HCT116 (cell line): ENCODE measurements around the gene GUCA2B. TPM values are rescaled to one million over a fixed set of nuclear protein-coding genes. Genes with fewer than 3 reads are reported as not detected.

Experiments
- ATAC-seq: fragments of 200-7000 bp; cut with Tn5 transposase; 2 replicates; pipeline ENCODE4 v1.9.1; 2020; ENCODE audit warnings: mild to moderate bottlenecking, moderate library complexity
- BruUV-seq: library from RNA; stranded (reverse); fragments of 400-500 nt; replicated peaks from 2 replicates; lab custom pipeline; 2021; lab: Mats Ljungman, UMichigan
- CTCF ChIA-PET: fragments of 300-600 bp; sonication (Branson Sonifier 250); formaldehyde crosslinking; loops from one replicate; lab custom pipeline; 2021; ENCODE audit warnings: antibody characterized with exemption; lab: Charles Lee
- POLR2A ChIA-PET: fragments of 300-600, 350-600 bp; sonication (Branson Sonifier 250); formaldehyde crosslinking; loops from one replicate; lab custom pipeline; 2021; ENCODE audit warnings: antibody characterized with exemption; lab: Charles Lee
- RAD21 ChIA-PET, 2 experiments: fragments of 300-600 bp; sonication (Branson Sonifier 250); formaldehyde crosslinking; loops; one replicate each; lab custom pipeline; 2023; ENCODE audit warnings: low total read pairs in 2 of 2; ENCODE audit not compliant: uncharacterized antibody in 2 of 2, unreplicated experiment in 2 of 2, low non-redundant PET in 1 of 2; lab: Charles Lee
- DNase-seq: peaks from one replicate; pipeline ENCODE4 v3.0.0-alpha.2; 2010; ENCODE audit warnings: low read depth, low spot score
- H2AFZ ChIP-seq: fragments of 200-600 bp; shearing (Covaris generic), sonication (generic); 2 replicates; pipeline ENCODE4 v1.6.1; 2017; ENCODE audit warnings: low read depth, mixed run types, mixed read lengths, antibody characterized with exemption, low read length; ENCODE audit not compliant: poor library complexity, severe bottlenecking
- H3K27ac ChIP-seq: 2 replicates; pipeline ENCODE4 v1.5.1; 2012; ENCODE audit warnings: low read depth, low read length
- H3K27me3 ChIP-seq: fragments of 200-600 bp; sonication (generic); 2 replicates; pipeline ENCODE4 v1.6.1; 2016; ENCODE audit warnings: mixed run types, low read length, mixed read lengths; ENCODE audit not compliant: insufficient read depth
- H3K36me3 ChIP-seq, 2 experiments: fragments of 200-500 bp in 1 of 2; fragments of 200-600 bp in 1 of 2; sonication (Bioruptor generic) in 1 of 2; sonication (generic) in 1 of 2; 2 replicates each; pipeline versions ENCODE4 v1.5.1 to v1.6.1; 2014 to 2016; ENCODE audit warnings: low read length in 2 of 2, inconsistent platforms in 1 of 2, mixed read lengths in 1 of 2, mixed run types in 1 of 2; ENCODE audit not compliant: insufficient read depth in 2 of 2, control insufficient read depth in 1 of 2
- H3K4me1 ChIP-seq, 2 experiments: fragments of 200-600 bp in 1 of 2; sonication (generic) in 1 of 2; 2 replicates each; pipeline versions ENCODE4 v1.5.1 to v1.6.1; 2012 to 2017; ENCODE audit warnings: low read length in 2 of 2, inconsistent platforms in 1 of 2, mild to moderate bottlenecking in 1 of 2, mixed read lengths in 1 of 2, mixed run types in 1 of 2, moderate library complexity in 1 of 2; ENCODE audit not compliant: insufficient read depth in 2 of 2, control insufficient read depth in 1 of 2
- H3K4me2 ChIP-seq: fragments of 200-600 bp; sonication (generic); 2 replicates; pipeline ENCODE4 v1.6.1; 2017; ENCODE audit warnings: mixed run types, low read length, mixed read lengths
- H3K4me3 ChIP-seq, 2 experiments: fragments of 200-600 bp in 1 of 2; sonication (generic) in 1 of 2; replicated peaks in 1 of 2; 2 replicates each; pipeline ENCODE4 v1.5.1; 2011 to 2016; ENCODE audit warnings: low read length in 2 of 2, control low read depth in 1 of 2, low read depth in 1 of 2, mild to moderate bottlenecking in 1 of 2, mixed read lengths in 1 of 2, mixed run types in 1 of 2
- H3K79me2 ChIP-seq: fragments of 200-600 bp; sonication (generic); 2 replicates; pipeline ENCODE4 v1.6.1; 2017; ENCODE audit warnings: mild to moderate bottlenecking, mixed run types, low read length, moderate library complexity, mixed read lengths; ENCODE audit not compliant: insufficient read depth
- H3K9ac ChIP-seq: fragments of 200-600 bp; sonication (generic); 2 replicates; pipeline ENCODE4 v1.6.1; 2016; ENCODE audit warnings: low read length, mixed read lengths
- H3K9me2 ChIP-seq: fragments of 200-600 bp; sonication (generic), shearing (Covaris generic); 2 replicates; pipeline ENCODE4 v1.6.1; 2017; ENCODE audit warnings: mixed run types, mild to moderate bottlenecking, moderate library complexity; ENCODE audit not compliant: insufficient read depth
- H3K9me3 ChIP-seq, 2 experiments: fragments of 200-500 bp in 1 of 2; fragments of 200-600 bp in 1 of 2; sonication (Bioruptor generic) in 1 of 2; sonication (generic) in 1 of 2; 2 replicates each; pipeline ENCODE4 v1.6.1; 2014 to 2017; ENCODE audit warnings: low read length in 2 of 2, mixed read lengths in 2 of 2, inconsistent platforms in 1 of 2, low read depth in 1 of 2, mild to moderate bottlenecking in 1 of 2, mixed run types in 1 of 2, moderate library complexity in 1 of 2; ENCODE audit not compliant: control insufficient read depth in 1 of 2, insufficient read depth in 1 of 2
- H4K20me1 ChIP-seq: fragments of 200-600 bp; sonication (generic), shearing (Covaris generic); 2 replicates; pipeline ENCODE4 v1.6.1; 2017; ENCODE audit warnings: mixed run types, mild to moderate bottlenecking, moderate library complexity; ENCODE audit not compliant: insufficient read depth
- CBX3 ChIP-seq: IDR thresholded peaks from 2 replicates; pipeline ENCODE4 v1.6.1; 2012; ENCODE audit warnings: low read depth
- ELF1 ChIP-seq: IDR thresholded peaks from 2 replicates; pipeline ENCODE4 v1.6.1; 2012; ENCODE audit warnings: low read depth, borderline replicate concordance
- EZH2phosphoT487 ChIP-seq: fragments of 200-600 bp; IDR thresholded peaks from 2 replicates; pipeline ENCODE4 v1.6.1; 2018; ENCODE audit warnings: antibody characterized with exemption, borderline replicate concordance
- FOSL1 ChIP-seq: IDR thresholded peaks from 2 replicates; pipeline ENCODE4 v1.6.1; 2012; ENCODE audit warnings: low read depth
- JUND ChIP-seq: IDR thresholded peaks from 2 replicates; pipeline ENCODE4 v1.6.1; 2012
- POLR2A ChIP-seq: IDR thresholded peaks from 2 replicates; pipeline ENCODE4 v1.7.0; 2011; ENCODE audit warnings: borderline replicate concordance; ENCODE audit not compliant: insufficient read depth, insufficient read length; ENCODE audit errors: extremely low read depth
- TCF7L2 ChIP-seq: IDR thresholded peaks from 2 replicates; pipeline ENCODE4 v1.7.0; 2011; ENCODE audit warnings: borderline replicate concordance, inconsistent platforms; ENCODE audit not compliant: insufficient read depth, insufficient read length; ENCODE audit errors: extremely low read depth
- ZFX ChIP-seq: fragments of 450-650 bp; IDR thresholded peaks from 2 replicates; pipeline ENCODE4 v1.6.1; 2017
- intact Hi-C: fragments of 100-400 bp; cut with micrococcal nuclease; formaldehyde crosslinking; loops from 2 replicates; pipeline ENCODE4 v1.10.0; 2022
- total RNA-seq: library from RNA; stranded (reverse); gene quantifications from one replicate; pipeline ENCODE4 v1.2.1, GENCODE V29; 2021; ENCODE audit not compliant: unreplicated experiment

Gene GUCA2B
- total RNA-seq, 1 experiment from 2014 or later, result not detected

DNA sequence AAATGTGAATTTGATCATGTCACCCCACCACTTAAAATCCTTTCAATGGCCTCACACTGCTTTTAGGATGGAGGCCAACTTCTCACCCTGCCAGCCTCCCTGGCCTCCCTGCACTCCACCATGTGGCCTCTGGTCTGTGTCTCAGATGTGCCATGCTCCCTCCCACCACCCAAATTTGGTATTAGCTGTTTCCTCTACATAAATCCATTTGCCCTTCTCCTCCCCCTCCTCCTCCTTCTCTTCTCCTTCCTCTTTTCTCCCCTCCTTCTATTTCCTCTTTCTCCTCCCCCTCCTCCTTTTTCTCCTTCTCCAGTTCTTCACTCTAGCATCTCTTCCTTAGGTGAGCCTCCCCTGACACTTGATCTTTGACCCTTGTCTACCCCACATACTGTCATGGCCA lies 16.7 kb upstream of the GUCA2B start:
- CTCF ChIA-PET, result no interaction called here
- Histone ChIP-seq H3K4me1 (no peaks in the 10 kb centered on the region), H3K9ac (no peak overlapping the region), H3K27ac (no peak overlapping the region), H3K9me2 (no peaks in the 10 kb centered on the region), H3K4me3 (no peak overlapping the region), H3K4me2 (no peak overlapping the region), H4K20me1 (no peaks in the 10 kb centered on the region), H3K79me2 (no peaks in the 10 kb centered on the region), H2AFZ (no peak overlapping the region), H3K36me3 (no peaks in the 10 kb centered on the region), H3K9me3 (no peaks in the 10 kb centered on the region), H3K27me3 (no peaks in the 10 kb centered on the region)
- TF ChIP-seq FOSL1 (no peak), CBX3 (no peak), TCF7L2 (no peak), ZFX (no peak), POLR2A (no peak), JUND (no peak), EZH2phosphoT487 (no peak)
- no TSS peak for BruUV-seq
- intact Hi-C loops, result no loop called here
- POLR2A ChIA-PET, result no interaction called here
- DNase-seq (no peak), ATAC-seq (no peak)
- RAD21 ChIA-PET, result no interaction called here

DNA sequence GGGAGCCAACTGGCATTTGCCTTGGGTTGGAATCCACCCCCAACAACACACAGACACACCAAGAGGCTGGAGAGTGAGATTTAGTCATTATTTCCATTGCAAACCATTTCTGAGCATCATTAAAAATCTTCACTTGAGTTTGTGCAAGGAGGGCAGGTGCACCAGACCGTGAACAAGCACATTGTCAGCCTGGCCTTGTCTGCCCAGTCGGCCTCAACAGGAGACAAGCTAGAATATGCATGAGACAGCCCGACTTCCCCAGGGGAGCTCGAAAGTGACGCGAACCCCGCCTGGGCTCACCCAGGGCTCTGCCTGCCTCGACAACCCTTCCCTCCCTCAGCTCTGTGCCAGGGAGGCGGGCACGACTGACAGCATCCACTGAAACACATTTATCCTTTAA lies 15.4 kb upstream of the GUCA2B start:
- H4K20me1 ChIP-seq, result no peaks in the 10 kb centered on the region
- H3K79me2 ChIP-seq, result no peaks in the 10 kb centered on the region
- H3K27ac ChIP-seq, result no peak overlapping the region
- H2AFZ ChIP-seq, result no peak overlapping the region
- no peak for ATAC-seq
- no peaks in the 10 kb centered on the region for H3K4me1 ChIP-seq
- H3K4me3 ChIP-seq, result no peak overlapping the region
- BruUV-seq, result no TSS peak
- CTCF ChIA-PET, result no interaction called here
- RAD21 ChIA-PET, result no interaction called here
- no peaks in the 10 kb centered on the region for H3K36me3 ChIP-seq
- no peaks in the 10 kb centered on the region for H3K9me2 ChIP-seq
- TF ChIP-seq ELF1 (no peak), FOSL1 (no peak)
- TF ChIP-seq, all 23 proteins: peak for 0
- no peaks in the 10 kb centered on the region for H3K9me3 ChIP-seq
- H3K9ac ChIP-seq, result no peak overlapping the region
- H3K4me2 ChIP-seq, result no peak overlapping the region
- intact Hi-C loops, result no loop called here
- DNase-seq, result no peak
- H3K27me3 ChIP-seq, result no peaks in the 10 kb centered on the region
- POLR2A ChIA-PET, result no interaction called here
